ENCODE data around the gene ZDHHC6.

DNA sequence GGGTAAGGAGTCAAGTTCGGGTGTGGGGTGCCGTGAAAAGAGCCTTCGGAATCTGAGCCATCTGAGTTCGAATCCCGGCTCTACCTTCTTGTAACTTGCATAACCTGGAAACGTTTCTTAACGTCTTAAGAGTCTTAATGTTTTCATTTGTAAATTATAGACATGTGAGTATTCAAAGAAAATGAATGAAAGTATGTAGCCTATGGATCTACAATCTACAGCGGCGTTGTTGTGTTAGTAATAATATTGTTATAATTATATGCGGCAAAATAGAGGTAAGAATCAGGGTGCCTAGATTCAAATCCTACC, 860 bp upstream of the ZDHHC6 start:
- TF ChIP-seq GATA3 (IDR thresholded peaks at IDR 0.05; ENCODE audit: low read depth, low read length): no peak
- TF ChIP-seq GATA2 (IDR thresholded peaks at IDR 0.05; ENCODE audit: low read depth, low read length): no peak
